ENCODE measurements around the gene RETN.

Gene RETN

DNA sequence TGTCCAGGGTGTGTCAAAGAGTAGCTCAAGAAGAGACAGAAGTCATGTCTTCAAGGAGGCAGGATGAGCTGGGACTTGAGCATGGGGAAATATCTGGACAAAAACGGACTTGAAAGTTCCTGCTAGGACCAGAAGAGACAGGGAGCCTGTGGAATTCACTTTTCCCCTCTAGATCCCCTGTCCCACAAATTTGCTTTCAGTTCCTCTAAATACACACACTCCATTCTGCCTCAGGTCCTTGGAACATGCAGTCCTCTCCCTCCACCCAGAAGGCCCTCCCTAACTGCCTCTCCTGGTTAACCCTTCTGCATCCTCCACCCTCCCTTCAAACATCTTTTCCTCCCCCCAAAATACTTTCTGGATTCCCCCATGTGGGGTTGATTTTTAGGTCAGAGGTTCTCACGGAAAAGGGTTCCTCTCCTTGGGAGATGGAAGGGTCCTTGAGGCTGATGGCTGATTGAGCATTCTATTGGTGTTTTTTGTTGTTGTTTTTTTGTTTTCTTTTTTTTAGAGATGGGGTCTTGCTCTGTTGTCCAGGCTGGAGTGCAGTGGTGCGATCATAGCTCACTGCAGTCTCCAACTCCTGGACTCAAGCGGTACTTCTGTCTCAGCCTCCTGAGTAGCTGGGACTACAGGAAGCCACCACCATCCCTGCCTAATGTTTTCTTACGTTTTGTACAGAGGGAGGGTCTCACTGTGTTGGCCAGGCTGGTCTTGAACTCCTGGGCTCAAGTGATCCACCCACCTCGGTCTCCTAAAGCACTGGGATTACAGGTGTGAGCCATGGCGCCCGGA is 6.9 kb upstream of the RETN start:
- no peak for DNase-seq

DNA sequence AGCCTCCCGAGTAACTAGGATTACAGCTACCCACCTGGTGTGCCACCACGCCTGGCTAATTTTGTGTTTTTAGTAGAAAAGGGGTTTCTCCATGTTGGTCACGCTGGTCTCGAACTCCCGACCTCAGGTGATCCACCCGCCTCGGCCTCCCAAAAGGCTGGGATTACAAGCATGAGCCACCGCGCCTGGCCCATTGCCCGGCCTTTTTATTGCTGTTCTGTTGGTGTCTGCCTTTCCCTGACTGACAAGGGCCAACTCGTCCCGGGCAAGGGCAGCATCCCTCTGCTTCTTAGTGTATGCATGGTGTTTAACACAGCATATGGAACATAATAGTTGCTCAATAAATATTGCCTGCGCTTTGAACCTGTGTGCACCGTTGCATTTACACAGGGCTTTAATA is 6.2 kb upstream of the RETN start:
- DNase-seq, result no peak

DNA sequence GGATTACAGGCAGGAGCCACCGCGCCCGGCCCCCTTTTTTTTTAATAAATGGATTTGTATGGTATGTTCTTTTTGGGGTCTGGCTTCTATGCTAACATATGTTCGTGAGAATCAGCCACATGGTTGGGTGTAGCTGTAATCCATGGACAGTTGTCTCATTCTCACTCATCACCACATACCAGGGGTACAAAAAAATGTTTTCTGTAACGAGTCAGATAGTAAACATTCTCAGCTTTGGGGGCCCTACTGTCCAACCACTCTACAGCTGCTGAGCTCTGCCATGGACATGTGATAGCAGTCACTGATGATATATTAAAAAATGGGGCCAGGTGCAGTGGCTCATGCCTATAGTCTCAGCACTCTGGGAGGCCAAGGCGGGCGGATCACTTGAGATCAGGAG is 5.1 kb upstream of the RETN start:
- DNase-seq, result no peak

DNA sequence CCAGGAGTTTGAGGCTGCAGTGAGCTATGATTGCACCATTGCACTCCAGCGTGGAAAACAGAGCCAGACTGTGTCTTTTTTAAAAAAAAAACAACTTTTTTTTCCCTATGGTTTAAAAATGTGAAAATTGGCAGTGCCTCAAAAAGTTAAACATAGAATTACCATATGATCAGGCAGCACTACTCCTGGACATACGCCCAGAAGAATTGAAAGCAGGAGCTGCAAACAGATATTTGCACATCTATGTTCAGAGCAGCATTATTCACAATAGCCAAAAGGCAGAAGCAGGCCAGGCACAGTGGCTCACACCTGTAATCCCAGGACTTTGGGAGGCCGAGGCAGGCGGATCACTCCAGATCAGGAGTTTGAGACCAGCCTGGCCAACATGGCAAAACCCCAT is 3.8 kb upstream of the RETN start:
- DNase-seq, result no peak

DNA sequence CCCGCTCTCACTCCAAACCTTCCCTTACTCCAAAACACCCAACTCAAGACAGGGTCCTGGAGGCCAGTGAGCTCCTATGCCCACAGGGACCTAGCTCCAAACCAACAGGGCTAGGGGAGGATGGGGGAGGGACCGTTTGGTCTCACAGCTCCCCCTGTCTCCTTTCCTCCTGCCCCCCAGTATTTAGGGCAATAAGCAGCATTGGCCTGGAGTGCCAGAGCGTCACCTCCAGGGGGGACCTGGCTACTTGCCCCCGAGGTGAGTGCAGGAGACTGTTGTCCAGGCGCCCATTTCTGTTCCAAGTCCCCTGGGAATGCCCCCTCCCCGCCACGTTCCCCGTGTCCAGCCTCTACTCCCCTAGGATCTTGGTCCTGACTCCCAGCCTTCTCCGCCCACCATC is 792 bp downstream of the RETN start:
- DNase-seq, result no peak

DNA sequence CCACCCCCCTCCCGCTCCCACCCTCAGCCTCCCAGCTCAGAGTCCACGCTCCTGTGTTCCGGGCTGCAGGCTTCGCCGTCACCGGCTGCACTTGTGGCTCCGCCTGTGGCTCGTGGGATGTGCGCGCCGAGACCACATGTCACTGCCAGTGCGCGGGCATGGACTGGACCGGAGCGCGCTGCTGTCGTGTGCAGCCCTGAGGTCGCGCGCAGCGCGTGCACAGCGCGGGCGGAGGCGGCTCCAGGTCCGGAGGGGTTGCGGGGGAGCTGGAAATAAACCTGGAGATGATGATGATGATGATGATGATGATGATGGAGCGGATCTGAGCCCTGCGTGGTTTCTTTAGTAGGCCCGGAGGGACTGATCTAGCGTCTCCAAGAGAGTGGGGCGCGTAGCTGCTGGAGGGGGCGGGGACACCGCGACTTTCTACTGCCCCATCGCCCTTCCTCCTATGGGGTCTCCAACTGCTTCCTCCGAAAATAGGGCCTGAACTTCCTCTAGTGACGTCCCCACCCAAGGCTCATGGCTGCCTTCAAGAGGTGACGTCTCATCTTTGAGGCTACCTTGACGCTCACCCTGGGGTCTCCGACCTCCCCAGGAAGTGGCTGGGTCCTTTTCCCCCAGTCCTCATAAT is 1.4 kb downstream of the RETN start:
- DNase-seq, result peak; percentile 20

DNA sequence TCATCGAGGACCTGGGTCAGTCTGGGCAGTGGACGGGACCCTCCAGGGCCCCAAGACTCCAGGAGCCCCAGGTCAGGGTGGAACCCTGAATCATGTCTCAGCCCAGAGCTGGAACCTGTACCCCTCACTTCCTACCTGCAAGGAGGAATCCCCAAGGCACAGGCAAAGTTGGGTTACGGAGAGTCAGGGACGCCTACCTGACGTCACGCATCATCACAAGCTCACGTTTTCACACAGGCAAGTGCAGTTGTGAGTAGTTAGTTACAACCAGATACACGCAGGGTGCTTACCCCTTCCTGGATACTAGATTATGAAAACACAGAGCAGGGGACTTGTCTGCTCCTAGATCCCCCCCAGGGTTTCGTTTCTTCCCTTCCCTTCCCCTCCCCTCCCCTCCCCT is 1.9 kb downstream of the RETN start:
- no peak for DNase-seq

DNA sequence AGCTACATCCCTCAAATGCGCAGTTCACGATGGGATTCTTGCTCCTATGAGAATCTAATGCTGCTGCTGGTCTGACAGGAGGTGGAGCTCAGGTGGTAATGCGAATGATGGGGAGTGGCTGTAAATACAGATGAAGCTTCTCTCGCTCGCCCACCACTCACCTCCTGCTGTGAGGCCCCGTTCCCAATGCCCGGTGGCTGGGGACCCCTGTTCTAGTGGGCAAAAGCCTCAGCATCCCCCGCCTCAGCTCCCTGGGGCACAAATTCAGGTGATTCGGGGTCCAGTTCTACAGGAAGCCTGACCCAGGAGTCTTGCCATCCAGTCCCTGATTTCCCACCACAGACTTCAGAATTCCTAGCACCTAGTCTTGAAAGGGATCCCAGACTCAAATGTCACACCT is 3.7 kb downstream of the RETN start:
- no peak for DNase-seq

DNA sequence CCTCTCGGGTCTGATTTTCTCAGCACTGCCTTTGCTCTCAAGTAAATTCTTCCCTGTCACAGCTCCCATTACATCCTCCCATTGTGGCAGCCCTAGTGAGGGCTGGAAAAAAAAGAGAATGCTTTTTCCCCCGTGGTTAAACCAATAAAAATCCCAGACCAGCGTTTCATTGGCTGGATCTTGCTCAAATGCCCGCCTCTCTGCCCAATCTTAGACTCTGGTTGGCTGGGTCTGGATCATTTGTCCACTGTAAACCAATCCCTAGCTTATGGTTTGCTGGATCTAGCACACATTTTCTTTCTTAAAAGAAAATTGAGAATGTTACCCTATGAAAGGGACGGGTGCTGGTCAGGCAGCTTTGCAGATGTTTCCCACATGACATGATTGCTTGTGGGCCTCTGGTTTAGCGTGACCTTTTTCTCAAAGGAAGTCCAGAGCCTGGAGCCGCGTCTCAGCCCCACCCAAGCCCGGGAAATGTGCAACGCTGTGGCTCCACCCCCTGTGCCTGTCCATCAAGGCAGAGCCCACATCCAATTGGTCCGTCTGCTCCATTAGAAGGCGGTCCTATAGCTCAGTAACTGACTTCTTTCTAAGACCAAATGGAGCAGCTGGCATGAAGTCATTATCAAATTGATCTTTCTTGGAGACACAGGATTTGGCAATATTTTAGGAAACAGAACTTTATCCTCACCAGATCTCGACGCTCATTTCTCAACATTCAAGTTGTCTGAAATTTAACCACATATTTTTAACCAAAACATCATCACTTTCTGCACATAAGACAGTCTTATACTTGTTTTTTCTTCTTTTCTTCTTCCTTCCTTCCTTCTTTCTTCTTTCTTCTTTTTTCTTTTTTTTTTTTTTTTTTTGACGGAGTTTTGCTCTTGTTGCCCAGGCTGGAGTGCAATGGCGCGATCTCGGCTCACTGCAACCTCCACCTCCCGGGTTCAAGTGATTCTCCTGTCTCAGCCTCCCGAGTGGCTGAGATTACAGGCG is 5.5 kb downstream of the RETN start:
- peak; percentile 49 for DNase-seq

DNA sequence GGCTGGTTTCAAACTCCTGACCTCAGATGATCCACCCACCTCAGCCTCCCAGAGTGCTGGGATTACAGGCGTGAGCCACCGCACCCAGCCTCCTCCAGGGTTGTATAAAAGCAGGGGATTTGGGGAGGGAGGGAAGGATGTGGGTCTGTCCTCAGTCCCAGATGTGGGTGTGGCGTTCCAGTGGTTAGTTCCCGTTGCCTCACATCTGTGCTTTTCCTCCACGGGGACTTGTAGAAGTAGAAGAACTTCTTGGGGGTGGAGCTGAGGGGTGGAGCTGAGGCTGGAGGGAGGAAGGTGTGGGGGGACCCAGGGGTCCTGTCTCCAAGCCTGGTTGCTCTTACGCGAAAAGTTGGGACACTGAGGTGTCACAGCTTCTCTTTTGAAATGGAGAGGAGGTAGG is 7.5 kb downstream of the RETN start:
- no peak for DNase-seq

DNA sequence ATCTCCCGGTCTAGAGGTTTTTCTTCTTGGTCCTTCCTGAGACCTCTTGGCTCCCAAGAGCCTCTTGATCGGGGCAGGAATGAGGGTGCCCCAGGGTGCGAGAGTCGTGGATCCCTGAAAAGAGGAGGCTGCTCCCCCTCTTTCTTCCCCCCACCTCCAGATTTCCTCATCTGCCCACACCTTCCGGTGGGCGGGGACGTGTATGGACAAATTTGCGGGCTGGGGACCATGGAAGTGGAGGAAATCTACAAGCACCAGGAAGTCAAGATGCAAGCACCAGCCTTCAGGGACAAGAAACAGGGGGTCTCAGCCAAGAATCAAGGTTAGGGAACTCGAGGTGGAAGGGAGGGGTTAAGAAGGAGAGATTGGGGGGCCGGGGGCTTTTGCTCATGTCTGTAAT is 8.0 kb downstream of the RETN start, which contains the start of gene MCEMP1:
Gene MCEMP1, plus strand, starts transcription at position 237 of the 400 bp plus-strand sequence. Its CDS starts 31 bp downstream, at position 268.
- no peak for DNase-seq

DNA sequence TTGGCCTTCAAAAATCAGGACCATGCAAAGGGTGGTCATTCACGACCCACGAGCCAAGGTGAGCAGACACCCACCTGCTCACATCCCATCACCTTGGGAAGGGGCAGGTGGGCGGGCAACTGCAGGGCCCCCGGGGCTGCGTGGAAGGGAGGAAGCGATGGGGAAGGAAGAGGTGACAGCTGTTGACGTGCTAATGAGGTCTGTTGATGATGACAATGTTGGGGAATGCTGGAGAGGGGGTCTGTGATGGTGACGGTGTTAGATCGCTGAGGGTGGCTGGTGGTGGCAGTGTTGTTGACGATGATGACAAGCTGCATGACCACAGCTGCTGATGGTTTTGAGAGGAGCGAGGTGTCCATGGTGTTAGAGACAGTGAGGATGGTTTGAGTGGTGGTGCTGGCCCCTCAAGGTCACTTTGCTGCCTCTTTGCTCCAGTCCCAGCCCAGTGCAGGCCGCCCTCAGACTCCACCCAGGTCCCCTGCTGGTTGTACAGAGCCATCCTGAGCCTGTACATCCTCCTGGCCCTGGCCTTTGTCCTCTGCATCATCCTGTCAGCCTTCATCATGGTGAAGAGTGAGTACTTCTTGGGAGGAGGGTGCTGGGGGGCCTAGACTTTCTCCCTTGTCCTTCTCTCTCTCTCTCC is 8.9 kb downstream of the RETN start:
- no peak for DNase-seq

DNA sequence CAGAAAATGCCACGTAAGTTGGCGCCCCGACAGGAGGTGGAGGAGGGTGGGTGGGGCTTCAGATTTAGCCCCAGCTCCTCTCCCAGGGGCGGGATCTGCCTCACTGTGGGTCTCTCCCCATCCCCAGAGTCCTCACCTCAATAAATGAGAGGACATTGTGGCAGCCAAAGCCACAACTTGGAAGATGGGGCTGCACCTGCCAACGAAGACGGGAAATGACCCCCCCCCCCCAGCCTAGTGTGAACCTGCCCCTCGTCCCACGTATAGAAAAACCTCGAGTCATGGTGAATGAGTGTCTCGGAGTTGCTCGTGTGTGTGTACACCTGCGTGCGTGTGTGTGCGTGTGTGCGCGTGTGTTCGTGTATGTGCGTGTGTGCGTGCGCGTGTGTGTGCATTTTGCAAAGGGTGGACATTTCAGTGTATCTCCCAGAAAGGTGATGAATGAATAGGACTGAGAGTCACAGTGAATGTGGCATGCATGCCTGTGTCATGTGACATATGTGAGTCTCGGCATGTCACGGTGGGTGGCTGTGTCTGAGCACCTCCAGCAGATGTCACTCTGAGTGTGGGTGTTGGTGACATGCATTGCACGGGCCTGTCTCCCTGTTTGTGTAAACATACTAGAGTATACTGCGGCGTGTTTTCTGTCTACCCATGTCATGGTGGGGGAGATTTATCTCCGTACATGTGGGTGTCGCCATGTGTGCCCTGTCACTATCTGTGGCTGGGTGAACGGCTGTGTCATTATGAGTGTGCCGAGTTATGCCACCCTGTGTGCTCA is 10.3 kb downstream of the RETN start:
- DNase-seq, result peak; percentile 80

DNA sequence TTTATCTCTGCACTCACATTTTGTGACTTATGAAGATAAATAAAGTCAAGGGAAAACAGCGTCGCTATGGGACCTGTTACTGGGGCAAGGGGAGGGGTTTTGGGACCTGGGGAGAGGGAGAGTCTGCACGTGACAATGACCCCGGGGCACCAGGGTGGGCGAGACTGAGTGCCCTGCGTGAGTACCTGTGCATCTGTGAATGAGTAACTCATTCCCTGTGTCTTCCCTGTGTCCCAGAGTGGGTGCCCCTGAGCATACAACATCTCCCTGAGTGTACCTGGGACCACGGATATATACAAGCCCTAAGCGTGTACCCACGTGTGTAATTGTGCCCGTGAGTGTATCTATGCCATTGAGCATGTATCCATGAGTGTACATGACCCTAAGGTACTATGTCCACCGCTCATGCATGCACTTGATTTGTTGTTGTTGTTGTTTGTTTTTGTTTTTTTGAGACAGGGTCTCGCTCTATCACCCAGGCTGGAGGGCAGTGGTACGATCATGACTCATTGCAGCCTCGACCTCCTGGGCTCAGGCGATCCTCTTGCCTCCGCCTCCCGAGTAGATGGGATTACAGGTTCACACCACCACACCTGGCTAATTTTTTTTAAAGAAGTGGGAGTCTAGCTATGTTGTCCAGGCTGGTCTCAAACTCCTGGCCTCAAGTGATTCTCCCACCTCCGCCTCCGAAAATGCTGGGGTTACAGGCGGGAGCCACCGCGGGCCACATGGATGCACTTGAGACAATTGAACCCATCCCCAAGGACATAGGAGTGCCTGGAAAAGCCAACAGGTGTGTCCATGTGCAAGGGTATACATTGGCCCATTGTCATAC is 11.1 kb downstream of the RETN start:
- DNase-seq, result no peak

DNA sequence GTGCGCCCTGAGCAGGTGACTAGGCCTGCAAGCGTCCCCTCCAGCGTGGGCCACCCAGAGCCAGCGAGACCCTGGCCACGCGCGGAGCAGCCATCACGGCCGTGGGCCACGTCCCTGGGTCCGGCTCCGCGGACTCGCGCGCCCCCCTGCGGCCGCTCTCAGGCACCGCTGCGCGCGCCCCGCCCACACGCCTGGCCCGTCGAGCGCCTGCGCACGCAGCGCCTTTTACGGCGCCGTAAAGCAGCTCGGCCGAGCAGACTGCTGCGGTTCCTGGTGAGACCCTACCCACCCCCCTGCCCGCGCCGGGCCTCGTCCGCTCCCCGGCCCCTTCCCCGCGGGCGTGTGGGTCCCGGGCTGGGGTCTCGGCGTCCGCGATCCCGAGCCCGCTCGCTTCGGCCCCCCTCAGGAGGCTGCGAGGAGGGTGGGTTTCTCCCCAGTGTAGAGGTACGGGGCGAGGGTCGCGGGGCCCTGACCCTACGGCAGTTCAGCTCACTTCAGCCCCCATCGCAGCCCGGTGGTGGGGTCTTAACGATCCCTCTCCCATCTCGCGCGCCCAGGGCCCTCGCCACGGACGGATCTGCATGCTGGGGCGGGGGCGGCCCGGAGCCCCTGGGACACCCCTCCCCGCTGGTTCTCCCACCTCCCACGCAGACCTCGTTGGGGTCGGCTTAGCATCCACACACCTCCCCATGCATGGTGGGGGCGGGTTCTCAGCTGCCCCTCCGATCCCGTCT is 11.9 kb downstream of the RETN start, which contains the start of gene TRAPPC5:
Gene TRAPPC5, plus strand, starts transcription at position 228 of the 734 bp plus-strand sequence. CDS start 1,421 bp downstream, outside the sequence.
- DNase-seq, result peak; percentile 84

DNA sequence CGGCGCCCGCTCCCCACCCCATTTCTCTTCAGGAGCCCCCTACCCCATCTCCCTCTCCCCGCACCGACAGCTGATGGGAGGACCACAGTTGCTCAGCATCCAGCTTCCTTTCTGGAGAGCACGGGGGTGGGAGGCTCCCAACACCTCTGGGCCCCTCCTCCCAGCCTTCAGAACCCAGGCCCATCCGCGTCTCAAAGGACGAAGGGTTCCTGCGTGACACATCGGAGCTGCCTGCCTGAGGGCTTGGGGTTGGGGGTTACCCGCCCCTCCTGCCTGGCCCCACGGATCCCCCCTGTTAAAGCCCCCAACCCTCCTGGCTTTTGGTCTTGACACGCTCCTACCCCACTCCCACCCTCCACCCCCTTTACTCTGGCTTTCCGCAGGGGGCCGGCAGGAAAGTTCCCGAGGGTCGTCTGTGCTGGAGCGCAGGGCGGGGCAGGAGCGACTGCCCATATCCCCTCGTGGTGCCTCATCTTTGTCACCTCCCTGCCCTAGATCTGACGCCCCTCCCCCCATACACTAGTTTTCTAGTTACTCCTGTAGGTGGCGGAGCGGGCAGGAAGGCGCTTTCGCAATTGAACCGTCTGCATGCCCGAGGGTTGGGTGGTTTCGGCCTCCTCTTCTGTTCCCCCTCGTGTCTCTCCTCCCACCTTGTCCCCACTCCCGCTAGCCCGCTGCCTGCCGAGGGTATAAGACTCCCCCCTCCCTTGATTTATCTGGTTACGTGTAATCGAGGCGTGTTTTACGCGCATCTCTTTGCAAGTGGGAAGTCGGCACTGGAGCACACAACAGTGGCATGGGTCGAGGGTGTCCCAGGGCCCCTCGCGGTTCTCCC is 12.7 kb downstream of the RETN start:
- peak; percentile 91 for DNase-seq

DNA sequence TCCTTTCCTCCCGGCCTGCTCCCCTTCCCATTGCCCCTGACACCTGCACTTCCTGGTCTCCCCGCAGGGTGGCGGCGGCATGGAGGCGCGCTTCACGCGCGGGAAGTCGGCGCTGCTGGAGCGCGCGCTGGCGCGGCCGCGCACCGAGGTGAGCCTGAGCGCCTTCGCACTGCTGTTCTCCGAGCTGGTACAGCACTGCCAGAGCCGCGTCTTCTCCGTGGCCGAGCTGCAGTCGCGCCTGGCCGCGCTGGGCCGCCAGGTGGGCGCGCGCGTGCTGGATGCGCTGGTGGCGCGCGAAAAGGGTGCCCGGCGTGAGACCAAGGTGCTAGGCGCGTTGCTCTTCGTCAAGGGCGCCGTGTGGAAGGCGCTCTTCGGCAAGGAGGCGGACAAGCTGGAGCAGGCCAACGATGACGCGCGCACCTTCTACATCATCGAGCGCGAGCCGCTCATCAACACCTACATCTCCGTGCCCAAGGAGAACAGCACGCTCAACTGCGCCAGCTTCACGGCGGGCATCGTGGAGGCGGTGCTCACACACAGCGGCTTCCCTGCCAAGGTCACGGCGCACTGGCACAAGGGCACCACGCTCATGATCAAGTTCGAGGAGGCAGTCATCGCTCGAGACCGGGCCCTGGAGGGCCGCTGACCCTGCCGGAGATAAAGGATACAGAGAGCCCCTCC is 13.5 kb downstream of the RETN start:
- no peak for DNase-seq

Data from stimulated activated CD4-positive, alpha-beta T cell treated with anti-CD3 and anti-CD28 coated beads, Interleukin-1b, Interleukin-23, amount 100 ng/mL, for 48 hours (primary cell).